ENCODE data around the gene KDM7A.

DNA sequence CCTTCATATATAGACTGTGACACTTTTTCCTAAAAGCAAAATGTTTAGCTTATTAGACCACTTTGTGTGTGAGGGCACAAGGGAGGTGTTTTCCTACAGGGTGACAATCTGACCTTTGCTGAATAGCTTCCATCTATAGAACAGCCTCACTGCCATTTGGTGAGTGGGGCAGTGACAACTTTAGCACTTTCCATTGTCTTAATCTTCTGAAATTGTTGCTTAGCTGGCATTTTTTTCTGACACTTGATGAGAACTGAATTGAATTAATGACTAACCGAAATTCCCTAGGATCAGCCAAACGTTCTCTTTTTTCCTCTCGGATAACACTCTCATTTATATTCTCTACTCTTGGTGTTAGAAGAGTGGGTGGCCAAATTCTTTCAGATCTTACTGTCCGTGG is 30.2 kb downstream of the KDM7A start:
- TF ChIP-seq, protein P1, sequence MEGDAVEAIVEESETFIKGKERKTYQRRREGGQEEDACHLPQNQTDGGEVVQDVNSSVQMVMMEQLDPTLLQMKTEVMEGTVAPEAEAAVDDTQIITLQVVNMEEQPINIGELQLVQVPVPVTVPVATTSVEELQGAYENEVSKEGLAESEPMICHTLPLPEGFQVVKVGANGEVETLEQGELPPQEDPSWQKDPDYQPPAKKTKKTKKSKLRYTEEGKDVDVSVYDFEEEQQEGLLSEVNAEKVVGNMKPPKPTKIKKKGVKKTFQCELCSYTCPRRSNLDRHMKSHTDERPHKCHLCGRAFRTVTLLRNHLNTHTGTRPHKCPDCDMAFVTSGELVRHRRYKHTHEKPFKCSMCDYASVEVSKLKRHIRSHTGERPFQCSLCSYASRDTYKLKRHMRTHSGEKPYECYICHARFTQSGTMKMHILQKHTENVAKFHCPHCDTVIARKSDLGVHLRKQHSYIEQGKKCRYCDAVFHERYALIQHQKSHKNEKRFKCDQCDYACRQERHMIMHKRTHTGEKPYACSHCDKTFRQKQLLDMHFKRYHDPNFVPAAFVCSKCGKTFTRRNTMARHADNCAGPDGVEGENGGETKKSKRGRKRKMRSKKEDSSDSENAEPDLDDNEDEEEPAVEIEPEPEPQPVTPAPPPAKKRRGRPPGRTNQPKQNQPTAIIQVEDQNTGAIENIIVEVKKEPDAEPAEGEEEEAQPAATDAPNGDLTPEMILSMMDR (IDR thresholded peaks at IDR 0.05): no peak
- TF ChIP-seq FOXM1 (IDR thresholded peaks at IDR 0.05; ENCODE audit: low read depth): no peak
- no peak for TF ChIP-seq RXRA (IDR thresholded peaks at IDR 0.05; ENCODE audit: borderline replicate concordance, low read depth)
- TF ChIP-seq, protein P2, sequence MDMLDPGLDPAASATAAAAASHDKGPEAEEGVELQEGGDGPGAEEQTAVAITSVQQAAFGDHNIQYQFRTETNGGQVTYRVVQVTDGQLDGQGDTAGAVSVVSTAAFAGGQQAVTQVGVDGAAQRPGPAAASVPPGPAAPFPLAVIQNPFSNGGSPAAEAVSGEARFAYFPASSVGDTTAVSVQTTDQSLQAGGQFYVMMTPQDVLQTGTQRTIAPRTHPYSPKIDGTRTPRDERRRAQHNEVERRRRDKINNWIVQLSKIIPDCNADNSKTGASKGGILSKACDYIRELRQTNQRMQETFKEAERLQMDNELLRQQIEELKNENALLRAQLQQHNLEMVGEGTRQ (IDR thresholded peaks at IDR 0.05; ENCODE audit: borderline replicate concordance, low read depth, low read length): no peak
